Measurements from ENCODE around the gene KRTAP9-8. TPM values are rescaled to one million over a fixed set of nuclear protein-coding genes. Genes with fewer than 3 reads are reported as not detected.
"Not testable (repeated sequence)": the region's sequence is repeated elsewhere in the genome, so short reads cannot be mapped to it uniquely, and the experiment has no call there.

KRTAP9-8 gene
- total RNA-seq, 1 donor = not detected

GRCh38 chr17:41237116-41237515 lies 683 bp upstream of the KRTAP9-8 start:
- not testable (repeated sequence) for H3K9me3 ChIP-seq (ENCODE audit: low read depth, low read length); H3K4me1 ChIP-seq (ENCODE audit: insufficient read depth, low read length); H3K4me3 ChIP-seq (ENCODE audit: low read length); H3K27me3 ChIP-seq (ENCODE audit: insufficient read depth, low read length)

- H3K4me3 ChIP-seq (ENCODE audit: low read length); H3K27me3 ChIP-seq (ENCODE audit: insufficient read depth, low read length); H3K4me1 ChIP-seq (ENCODE audit: insufficient read depth, low read length); H3K9me3 ChIP-seq (ENCODE audit: low read depth, low read length): not testable (repeated sequence)
Observed at GRCh38 chr17:41246995-41247787, 9.4 kb downstream of the KRTAP9-8 start.

GRCh38 chr17:41249637-41250240 lies 11.9 kb downstream of the KRTAP9-8 start, which contains the start of gene KRTAP9-4:
Gene KRTAP9-4, plus strand, starts transcription at chr17:41249687. Its CDS starts 34 bp downstream, at chr17:41249721.
- not testable (repeated sequence) for H3K4me1 ChIP-seq (ENCODE audit: insufficient read depth, low read length); H3K9me3 ChIP-seq (ENCODE audit: low read depth, low read length); H3K27me3 ChIP-seq (ENCODE audit: insufficient read depth, low read length); H3K4me3 ChIP-seq (ENCODE audit: low read length)

GRCh38 chr17:41251261-41251660 lies 13.5 kb downstream of the KRTAP9-8 start:
- Histone ChIP-seq H3K4me3 (ENCODE audit: low read length) (no peak overlapping the region), H3K27me3 (ENCODE audit: insufficient read depth, low read length) (peaks cover under 1% of the 10 kb centered on the region), H3K4me1 (ENCODE audit: insufficient read depth, low read length) (no peaks in the 10 kb centered on the region), H3K9me3 (ENCODE audit: low read depth, low read length) (no peaks in the 10 kb centered on the region)

- Histone ChIP-seq H3K4me3 (ENCODE audit: low read length) (no peak overlapping the region), H3K9me3 (ENCODE audit: low read depth, low read length) (no peaks in the 10 kb centered on the region), H3K4me1 (ENCODE audit: insufficient read depth, low read length) (no peaks in the 10 kb centered on the region), H3K27me3 (ENCODE audit: insufficient read depth, low read length) (peaks cover 18% of the 10 kb centered on the region)
Observed at GRCh38 chr17:41254861-41255260, 17.1 kb downstream of the KRTAP9-8 start.

GRCh38 chr17:41255381-41256290 lies 17.8 kb downstream of the KRTAP9-8 start, which contains the start of gene KRTAP9-9:
Gene KRTAP9-9, plus strand, starts transcription at chr17:41255384.
- H3K9me3 ChIP-seq (ENCODE audit: low read depth, low read length); H3K4me1 ChIP-seq (ENCODE audit: insufficient read depth, low read length); H3K4me3 ChIP-seq (ENCODE audit: low read length): not testable (repeated sequence)
- peaks cover 18% of the 10 kb centered on the region for H3K27me3 ChIP-seq (ENCODE audit: insufficient read depth, low read length)

GRCh38 chr17:41256291-41256685 lies 18.5 kb downstream of the KRTAP9-8 start:
- H3K4me1 ChIP-seq (ENCODE audit: insufficient read depth, low read length) = no peaks in the 10 kb centered on the region
- no peak overlapping the region for H3K4me3 ChIP-seq (ENCODE audit: low read length)
- no peaks in the 10 kb centered on the region for H3K9me3 ChIP-seq (ENCODE audit: low read depth, low read length)
- H3K27me3 ChIP-seq (ENCODE audit: insufficient read depth, low read length) = peaks cover 18% of the 10 kb centered on the region

GRCh38 chr17:41258406-41258805 lies 20.6 kb downstream of the KRTAP9-8 start:
- Histone ChIP-seq H3K4me3 (ENCODE audit: low read length) (no peak overlapping the region), H3K9me3 (ENCODE audit: low read depth, low read length) (no peaks in the 10 kb centered on the region), H3K4me1 (ENCODE audit: insufficient read depth, low read length) (no peaks in the 10 kb centered on the region), H3K27me3 (ENCODE audit: insufficient read depth, low read length) (peaks cover 18% of the 10 kb centered on the region)

- H3K9me3 ChIP-seq (ENCODE audit: low read depth, low read length) = no peaks in the 10 kb centered on the region
- no peak overlapping the region for H3K4me3 ChIP-seq (ENCODE audit: low read length)
- H3K27me3 ChIP-seq (ENCODE audit: insufficient read depth, low read length) = peaks cover 4% of the 10 kb centered on the region
- no peaks in the 10 kb centered on the region for H3K4me1 ChIP-seq (ENCODE audit: insufficient read depth, low read length)
Observed at GRCh38 chr17:41263212-41263611, 25.4 kb downstream of the KRTAP9-8 start.

GRCh38 chr17:41264599-41264998 lies 26.8 kb downstream of the KRTAP9-8 start:
- Histone ChIP-seq H3K27me3 (ENCODE audit: insufficient read depth, low read length) (no peaks in the 10 kb centered on the region), H3K4me3 (ENCODE audit: low read length) (no peak overlapping the region), H3K4me1 (ENCODE audit: insufficient read depth, low read length) (no peaks in the 10 kb centered on the region), H3K9me3 (ENCODE audit: low read depth, low read length) (no peaks in the 10 kb centered on the region)

- Histone ChIP-seq H3K4me1 (ENCODE audit: insufficient read depth, low read length) (no peaks in the 10 kb centered on the region), H3K9me3 (ENCODE audit: low read depth, low read length) (no peaks in the 10 kb centered on the region), H3K4me3 (ENCODE audit: low read length) (no peak within 1 kb of the TSS), H3K27me3 (ENCODE audit: insufficient read depth, low read length) (no peaks in the 10 kb centered on the region)
Observed at GRCh38 chr17:41265078-41265477, 27.3 kb downstream of the KRTAP9-8 start, which contains the start of gene KRTAP9-6. Gene KRTAP9-6, plus strand, starts transcription at chr17:41265378. Its CDS starts 0 bp downstream, at chr17:41265378.

- no peaks in the 10 kb centered on the region for H3K27me3 ChIP-seq (ENCODE audit: insufficient read depth, low read length)
- H3K9me3 ChIP-seq (ENCODE audit: low read depth, low read length) = no peaks in the 10 kb centered on the region
- H3K4me3 ChIP-seq (ENCODE audit: low read length) = no peak overlapping the region
- H3K4me1 ChIP-seq (ENCODE audit: insufficient read depth, low read length) = no peaks in the 10 kb centered on the region
Observed at GRCh38 chr17:41267711-41268110, 29.9 kb downstream of the KRTAP9-8 start.

GRCh38 chr17:41271323-41271722 lies 33.5 kb downstream of the KRTAP9-8 start:
- not testable (repeated sequence) for H3K4me3 ChIP-seq (ENCODE audit: low read length); H3K4me1 ChIP-seq (ENCODE audit: insufficient read depth, low read length); H3K9me3 ChIP-seq (ENCODE audit: low read depth, low read length); H3K27me3 ChIP-seq (ENCODE audit: insufficient read depth, low read length)

GRCh38 chr17:41271858-41272257 lies 34.1 kb downstream of the KRTAP9-8 start:
- no peaks in the 10 kb centered on the region for H3K9me3 ChIP-seq (ENCODE audit: low read depth, low read length)
- H3K27me3 ChIP-seq (ENCODE audit: insufficient read depth, low read length) = no peaks in the 10 kb centered on the region
- H3K4me1 ChIP-seq (ENCODE audit: insufficient read depth, low read length) = no peaks in the 10 kb centered on the region
- H3K4me3 ChIP-seq (ENCODE audit: low read length) = no peak overlapping the region

GRCh38 chr17:41275648-41276190 lies 37.9 kb downstream of the KRTAP9-8 start, which contains the start of gene KRTAP9-7:
Gene KRTAP9-7, plus strand, starts transcription at chr17:41275698. Its CDS starts 0 bp downstream, at chr17:41275698.
- H3K4me3 ChIP-seq (ENCODE audit: low read length); H3K27me3 ChIP-seq (ENCODE audit: insufficient read depth, low read length); H3K9me3 ChIP-seq (ENCODE audit: low read depth, low read length); H3K4me1 ChIP-seq (ENCODE audit: insufficient read depth, low read length): not testable (repeated sequence)

Measured in mononuclear cell (primary cell).